HUDEP-2 (cell line): Measurements from ENCODE around the gene SLC30A4.
"Not testable (repeated sequence)": the region's sequence is repeated elsewhere in the genome, so short reads cannot be mapped to it uniquely, and the experiment has no call there.

Source experiments
- DNase-seq, 76 experiments: peaks; one replicate each; lab custom pipeline; 2025; ENCODE audit not compliant: unreplicated experiment in 76 of 76; lab: John Stamatoyannopoulos, UW

SLC30A4 gene

GRCh38 chr15:45521596-45522327 is 793 bp downstream of the SLC30A4 start:
- peak in 1 of 76 experiments; percentile 9 for DNase-seq

- no peak for DNase-seq
Measured at GRCh38 chr15:45510758-45511280, 11.7 kb downstream of the SLC30A4 start.

- DNase-seq, result not testable (repeated sequence)
Measured at GRCh38 chr15:45507143-45507542, 15.4 kb downstream of the SLC30A4 start.

- no peak for DNase-seq
Measured at GRCh38 chr15:45499426-45499825, 23.1 kb downstream of the SLC30A4 start.

- DNase-seq, result no peak
Measured at GRCh38 chr15:45498701-45499100, 23.9 kb downstream of the SLC30A4 start.

GRCh38 chr15:45497261-45497660 is 25.3 kb downstream of the SLC30A4 start:
- DNase-seq, result no peak

GRCh38 chr15:45496658-45497057 is 25.9 kb downstream of the SLC30A4 start:
- DNase-seq, result no peak

- DNase-seq, result no peak
Measured at GRCh38 chr15:45495588-45495987, 27.0 kb downstream of the SLC30A4 start.

- no peak for DNase-seq
Measured at GRCh38 chr15:45489690-45490238, 32.8 kb downstream of the SLC30A4 start.

GRCh38 chr15:45486317-45486716 is 36.2 kb downstream of the SLC30A4 start:
- no peak for DNase-seq

- DNase-seq, result no peak
Measured at GRCh38 chr15:45481135-45481534, 41.4 kb downstream of the SLC30A4 start.

- DNase-seq, result no peak
Measured at GRCh38 chr15:45476410-45476809, 46.1 kb downstream of the SLC30A4 start.

GRCh38 chr15:45474799-45475198 is 47.8 kb downstream of the SLC30A4 start:
- no peak for DNase-seq

- no peak for DNase-seq
Measured at GRCh38 chr15:45473068-45473467, 49.5 kb downstream of the SLC30A4 start.

- no peak for DNase-seq
Measured at GRCh38 chr15:45471151-45471550, 51.4 kb downstream of the SLC30A4 start.

GRCh38 chr15:45469441-45469840 is 53.1 kb downstream of the SLC30A4 start:
- no peak for DNase-seq

GRCh38 chr15:45469027-45469426 is 53.5 kb downstream of the SLC30A4 start:
- DNase-seq, result no peak

GRCh38 chr15:45468294-45468693 is 54.3 kb downstream of the SLC30A4 start:
- no peak for DNase-seq

- DNase-seq, result peak in 62 of 76 experiments; percentile 5 to 76 (median 45)
Measured at GRCh38 chr15:45458746-45459403, 63.7 kb downstream of the SLC30A4 start.

- DNase-seq, result peak in 70 of 76 experiments; percentile 9 to 89 (median 62)
Measured at GRCh38 chr15:45457641-45458539, 64.7 kb downstream of the SLC30A4 start.

- no peak for DNase-seq
Measured at GRCh38 chr15:45457220-45457619, 65.3 kb downstream of the SLC30A4 start.
